H1 (cell line): ENCODE measurements around the gene ASCC1. TPM values are rescaled to one million over a fixed set of nuclear protein-coding genes. Genes with fewer than 3 reads are reported as not detected.

Experiments used
- RFX5 ChIP-seq: IDR thresholded peaks from 2 replicates; pipeline ENCODE4 v1.6.1; 2011; ENCODE audit warnings: low read depth, low read length, improper control_type of control experiment, borderline replicate concordance
- polyA plus RNA-seq, 7 experiments: library from polyadenylated mRNA; depleted of rRNA in 3 of 7; stranded (reverse) in 5 of 7; unstranded in 2 of 7; fragments of >200 nt in 5 of 7; fragments of 200-250 nt in 2 of 7; gene quantifications; 1 replicate in 5 of 7; 2 replicates in 1 of 7; 4 replicates in 1 of 7; pipeline versions ENCODE4 v1.2.1 to v1.2.3, GENCODE V29; 2011 to 2013; ENCODE audit warnings: missing spikeins in 2 of 7, mixed read lengths in 2 of 7
- total RNA-seq: library from RNA; stranded (reverse); fragmentation: NEBNext Ultra II Directional; extraction: Animal tissue kit (Norgen Biotek cat#: 25700); gene quantifications from 2 replicates; pipeline ENCODE4 v1.2.1, GENCODE V29; 2021

ASCC1 gene
- total and polyA plus RNA-seq, 2 of the 8 experiments (the other 6 are each of a cell fraction or from before 2014, with no cell fraction given) = 25.6 to 35.8 TPM

- TF ChIP-seq RFX5 = peak; percentile 88
Observed at GRCh38 chr10:72049969-72050781, 165.9 kb downstream of the ASCC1 start (continued).
